Stimulated activated CD4-positive, alpha-beta T cell treated with anti-CD3 and anti-CD28 coated beads, Interleukin-1b, Interleukin-23, amount 100 ng/mL, for 1 hour (primary cell): ENCODE measurements around the gene ZNF212.

Experiments used
- DNase-seq, 2 donors: peaks; one replicate each; pipeline ENCODE4 v3.0.0-alpha.2; 2020; ENCODE audit warnings: low read depth in 2 of 2

ZNF212 gene

DNA sequence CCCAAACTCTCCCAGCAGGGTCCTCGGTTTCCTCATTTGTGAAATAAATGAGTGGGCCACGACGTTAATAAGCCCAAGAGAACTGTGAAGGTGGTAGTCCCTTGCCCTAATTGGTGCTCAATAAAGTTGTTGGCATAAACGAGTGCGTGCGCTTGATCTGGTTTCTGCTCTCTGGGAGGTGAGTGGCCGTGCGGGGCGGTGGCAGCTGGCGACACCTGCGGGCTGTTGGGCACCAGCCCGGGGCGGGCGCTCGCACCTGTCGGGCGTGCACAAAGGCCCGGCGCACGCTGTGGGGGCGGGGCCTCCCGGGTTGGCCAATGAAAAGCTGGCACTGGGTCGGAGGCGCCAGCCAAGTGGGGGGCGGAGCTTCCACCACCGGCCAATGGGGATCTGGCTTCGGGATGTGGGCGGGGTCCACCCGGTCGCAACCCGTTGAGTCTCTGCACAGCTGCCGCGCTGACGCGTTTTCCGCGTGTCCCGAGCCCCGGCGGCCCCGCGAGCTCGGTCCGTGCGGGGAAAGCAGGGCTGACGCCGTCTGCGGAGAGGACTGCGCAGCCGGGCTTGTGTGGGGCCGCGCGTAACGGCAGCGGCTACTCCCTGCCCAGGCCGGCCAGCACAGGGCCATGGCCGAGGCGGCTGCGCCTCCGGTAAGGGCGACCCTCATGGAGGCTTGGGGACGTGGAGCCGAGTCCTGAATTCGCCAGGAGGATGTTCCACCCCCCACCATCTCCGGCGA is 45.6 kb downstream of the ZNF212 start:
- peak; percentile 96 to 97 for DNase-seq

DNA sequence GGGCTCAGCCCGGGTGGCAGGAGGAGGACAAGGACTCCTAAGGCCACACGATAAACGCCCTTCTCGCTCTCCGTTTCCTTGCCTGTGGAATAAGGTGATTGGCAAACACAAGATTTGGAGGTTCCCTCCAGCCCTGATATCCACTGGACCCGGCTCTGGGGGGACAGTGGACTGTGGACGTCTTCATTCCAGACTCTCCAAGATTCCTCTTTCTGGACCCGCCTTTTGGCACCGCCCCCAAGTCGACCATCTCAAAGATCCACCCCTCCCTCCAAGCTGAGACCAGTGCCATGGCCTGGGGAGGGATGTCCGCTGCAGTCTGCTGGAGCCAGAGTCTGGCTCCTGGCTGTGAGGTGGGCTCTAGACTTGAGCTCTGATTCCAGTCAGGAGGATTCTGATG is 46.2 kb downstream of the ZNF212 start:
- DNase-seq, result no peak

DNA sequence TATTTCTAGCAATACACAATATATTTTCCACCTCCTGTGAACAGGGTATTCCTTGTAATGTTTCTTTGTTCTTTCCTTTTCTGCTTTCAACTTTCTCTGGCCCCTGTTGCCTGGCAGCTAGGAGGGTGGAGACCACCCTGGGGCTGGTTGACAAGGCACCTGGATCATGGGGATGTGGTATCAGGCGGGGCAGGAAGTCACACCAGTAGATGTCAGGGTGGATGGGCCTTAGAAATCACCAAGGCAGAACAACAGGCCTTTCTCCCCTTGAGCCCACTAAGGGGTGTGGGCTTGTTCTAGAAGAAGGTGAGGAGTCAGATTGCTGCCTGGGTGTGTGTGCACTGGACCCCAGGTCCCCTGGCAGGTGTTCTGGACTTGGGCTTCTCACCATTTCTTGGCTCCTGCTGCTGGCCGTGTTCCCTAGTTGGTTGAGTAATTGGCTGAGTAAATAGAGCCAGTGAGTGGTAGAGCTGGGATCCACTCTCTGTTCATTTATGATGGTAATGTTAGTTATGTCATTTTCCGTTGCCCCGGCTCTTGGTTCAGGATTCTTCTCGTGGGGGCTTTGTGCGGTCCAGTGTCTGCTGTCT is 47.5 kb downstream of the ZNF212 start:
- no peak for DNase-seq

DNA sequence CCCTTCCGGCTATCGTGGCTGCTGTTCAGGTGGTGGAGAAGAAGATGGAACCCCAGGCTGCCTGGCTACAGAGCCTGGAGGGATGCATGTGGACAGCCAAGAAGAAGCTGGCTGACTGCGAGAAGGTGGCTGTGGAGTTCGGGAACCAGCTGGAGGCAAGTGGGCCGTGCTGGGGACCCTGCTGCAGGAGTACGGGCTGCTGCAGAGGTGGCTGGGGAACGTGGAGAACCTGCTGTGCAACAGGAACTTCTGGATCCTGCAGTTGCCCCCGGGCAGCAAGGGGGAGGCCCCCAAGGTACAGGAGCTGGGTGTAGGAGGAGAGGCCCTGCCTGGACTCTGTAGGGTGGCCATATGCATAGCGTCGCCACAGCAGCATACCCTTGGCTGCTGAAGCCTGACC is 48.2 kb downstream of the ZNF212 start:
- no peak for DNase-seq

DNA sequence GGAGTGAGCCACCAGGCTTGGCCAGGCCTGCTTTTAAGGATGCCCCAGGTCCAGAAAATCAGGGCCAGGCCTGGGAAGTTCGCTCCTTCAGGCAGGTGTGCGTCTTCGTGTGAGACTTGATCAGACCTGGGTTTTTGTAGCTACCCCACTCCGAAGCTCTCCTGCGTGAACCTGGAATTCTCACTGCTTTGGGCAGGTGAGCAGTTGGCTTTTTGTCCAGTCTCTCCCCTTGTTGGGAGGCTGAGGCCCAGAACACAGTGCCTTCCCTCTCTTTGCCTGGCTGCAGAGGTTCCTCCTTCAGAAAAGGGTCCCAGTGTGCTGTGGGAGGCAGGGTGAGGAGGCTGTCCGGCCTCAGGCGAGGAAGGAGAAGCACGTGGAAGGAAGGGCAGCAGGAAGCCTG is 49.8 kb downstream of the ZNF212 start:
- DNase-seq, result no peak

DNA sequence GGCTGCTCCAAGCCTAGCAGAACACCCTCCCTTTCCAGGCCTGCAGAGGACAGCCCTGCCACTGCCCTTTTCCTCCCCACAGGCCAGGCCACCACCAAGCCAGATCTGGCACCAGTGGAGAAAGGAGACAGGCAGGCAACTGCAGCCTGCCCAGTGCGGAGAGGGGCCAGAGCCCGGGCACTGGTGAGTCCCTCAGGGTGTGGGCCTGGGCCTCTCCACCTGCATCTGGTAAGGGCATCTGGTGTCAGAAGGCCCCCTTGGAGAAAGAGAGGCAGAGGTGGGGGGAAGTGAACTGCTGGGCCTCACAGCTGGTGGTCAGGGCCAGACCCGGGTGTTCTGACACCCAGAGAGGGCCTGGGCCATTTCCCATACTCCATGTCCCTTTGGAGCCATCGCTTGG is 50.4 kb downstream of the ZNF212 start:
- DNase-seq, result no peak

DNA sequence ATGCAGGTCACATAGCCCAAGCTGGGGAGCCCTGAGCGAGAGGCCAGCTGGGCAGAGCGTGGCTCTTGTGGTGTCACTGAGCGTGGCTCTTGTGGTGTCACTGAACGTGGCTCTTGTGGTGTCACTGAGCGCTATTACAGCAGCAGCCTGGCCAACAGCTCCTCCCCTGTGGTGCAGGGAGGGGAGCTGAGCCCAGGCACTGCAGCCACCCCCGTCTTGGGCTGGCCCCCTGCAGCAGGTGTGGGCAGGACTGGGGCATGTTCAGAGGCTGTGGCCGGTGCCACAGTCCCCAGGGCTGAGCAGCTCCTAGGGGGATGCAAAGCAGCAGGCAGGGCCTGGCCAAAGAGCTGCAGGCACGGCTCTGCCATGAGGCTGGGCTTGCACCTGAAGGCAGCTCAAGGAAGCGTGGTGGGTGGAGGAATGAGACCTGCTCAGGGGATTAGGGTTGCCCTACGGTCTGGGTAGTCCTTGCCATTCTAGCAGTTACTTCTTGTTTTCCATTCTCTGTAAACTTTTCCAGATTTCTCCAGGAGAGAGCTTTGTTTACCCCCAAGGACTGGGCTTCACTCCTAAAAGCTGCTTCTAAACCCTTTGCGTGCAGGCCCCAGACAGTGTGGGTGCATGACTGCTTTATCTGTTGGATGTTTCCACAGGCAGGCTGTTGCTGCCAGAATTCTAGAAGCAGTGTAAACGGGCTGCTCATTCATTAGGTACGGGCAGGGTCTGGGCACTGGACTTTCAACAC is 51.8 kb downstream of the ZNF212 start:
- no peak for DNase-seq

DNA sequence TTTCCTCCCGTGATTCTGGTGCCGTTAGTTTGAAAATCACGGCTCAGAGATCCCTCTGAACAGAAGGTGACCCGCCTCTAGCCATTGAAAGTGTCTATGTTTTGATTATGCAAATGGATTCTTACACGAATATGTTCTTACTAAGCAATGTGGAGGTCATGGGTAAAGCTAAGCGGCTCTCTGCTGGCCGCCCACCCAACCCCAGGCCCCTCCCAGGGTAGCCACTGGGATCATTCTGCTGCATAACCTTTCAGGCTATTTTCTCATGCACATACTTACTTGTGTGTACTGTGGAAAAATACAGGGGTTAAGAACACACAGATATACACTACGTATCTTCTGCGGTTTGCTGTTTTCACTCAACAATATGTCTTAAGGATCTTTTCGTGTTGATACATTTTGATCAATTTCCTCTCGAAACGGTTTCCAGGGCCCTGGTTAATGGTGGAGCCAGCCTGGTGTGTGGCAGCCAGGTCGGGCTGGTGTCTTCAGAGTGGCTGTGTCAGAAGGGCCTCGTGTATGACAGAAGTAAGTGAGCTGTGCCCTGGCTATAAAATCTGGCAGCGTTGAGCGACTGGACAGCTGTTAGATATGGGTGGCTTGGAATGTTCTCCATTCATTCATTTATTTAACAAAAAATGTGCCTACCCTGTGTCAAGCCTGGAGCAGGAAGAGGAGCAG is 52.5 kb downstream of the ZNF212 start:
- no peak for DNase-seq

DNA sequence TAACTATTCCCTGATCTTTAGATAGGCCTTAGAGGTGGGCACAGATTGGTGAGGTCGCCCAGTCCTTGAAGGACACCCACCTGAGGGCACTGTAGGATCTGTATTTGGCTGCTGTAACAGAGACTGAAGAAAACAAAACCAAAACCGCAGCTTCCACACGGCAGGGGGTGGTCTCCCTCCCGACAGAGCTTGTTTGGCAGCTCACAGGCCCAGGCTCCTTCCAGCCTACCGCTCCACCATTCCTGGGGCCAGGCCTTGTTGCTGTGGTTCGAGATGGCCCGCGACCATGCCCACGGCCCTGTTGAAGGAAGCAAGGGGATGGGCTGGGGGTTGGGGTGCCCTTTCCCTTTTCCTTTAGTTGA is 53.0 kb downstream of the ZNF212 start:
- no peak for DNase-seq

DNA sequence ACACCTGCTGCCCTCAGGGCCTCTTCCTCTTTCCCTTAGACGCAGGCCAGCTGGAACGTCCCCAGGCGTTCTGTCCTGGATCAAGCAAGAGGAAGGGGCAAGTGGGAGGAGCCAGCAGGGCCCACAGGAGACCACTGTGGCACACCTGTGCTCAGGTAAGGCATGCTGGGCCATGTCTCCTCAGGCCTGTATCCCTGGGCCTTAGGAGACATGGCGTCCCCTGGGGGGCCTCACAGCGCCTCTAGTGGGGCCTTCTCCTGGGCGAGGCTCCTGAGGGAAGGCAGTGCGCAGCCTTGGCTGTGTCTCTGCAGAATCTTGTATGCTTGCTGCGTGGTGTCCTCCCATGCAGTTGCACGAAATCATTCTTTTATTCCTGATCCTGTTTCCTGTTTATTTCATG is 53.9 kb downstream of the ZNF212 start:
- no peak for DNase-seq

DNA sequence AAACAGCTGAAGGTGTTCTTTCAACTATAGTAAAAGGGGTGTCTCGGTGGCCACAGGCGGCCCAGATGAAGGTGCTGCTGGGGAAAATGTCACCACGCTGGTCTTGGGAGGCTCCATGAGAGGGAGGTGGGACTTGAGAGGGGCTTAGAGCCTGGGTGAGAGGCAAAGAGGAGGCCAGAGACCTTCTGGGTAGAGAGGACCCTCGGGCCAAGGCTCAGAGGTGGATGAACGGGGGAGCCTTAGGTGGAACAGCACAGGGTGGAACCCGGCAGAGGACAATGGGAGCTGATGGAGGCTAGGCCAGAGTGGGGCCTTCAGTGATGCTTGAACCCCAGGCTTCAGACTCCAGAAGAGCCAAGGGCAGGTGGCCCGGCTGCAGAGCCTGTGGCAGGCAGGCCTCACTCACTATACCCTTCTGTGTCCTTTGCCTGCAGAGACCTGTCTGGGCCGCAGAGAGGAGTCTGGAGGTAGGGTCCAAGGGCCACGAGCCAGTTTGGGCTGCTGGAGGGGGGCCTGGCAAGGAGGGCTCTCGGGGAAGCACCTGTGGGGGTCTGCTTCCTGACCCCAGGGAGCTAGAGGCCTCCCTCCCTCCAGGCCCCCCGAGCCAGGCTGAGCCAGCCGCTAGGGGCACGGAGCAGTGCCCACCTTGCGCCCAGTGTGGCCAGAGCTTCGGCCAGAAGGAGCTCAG is 54.6 kb downstream of the ZNF212 start:
- no peak for DNase-seq

DNA sequence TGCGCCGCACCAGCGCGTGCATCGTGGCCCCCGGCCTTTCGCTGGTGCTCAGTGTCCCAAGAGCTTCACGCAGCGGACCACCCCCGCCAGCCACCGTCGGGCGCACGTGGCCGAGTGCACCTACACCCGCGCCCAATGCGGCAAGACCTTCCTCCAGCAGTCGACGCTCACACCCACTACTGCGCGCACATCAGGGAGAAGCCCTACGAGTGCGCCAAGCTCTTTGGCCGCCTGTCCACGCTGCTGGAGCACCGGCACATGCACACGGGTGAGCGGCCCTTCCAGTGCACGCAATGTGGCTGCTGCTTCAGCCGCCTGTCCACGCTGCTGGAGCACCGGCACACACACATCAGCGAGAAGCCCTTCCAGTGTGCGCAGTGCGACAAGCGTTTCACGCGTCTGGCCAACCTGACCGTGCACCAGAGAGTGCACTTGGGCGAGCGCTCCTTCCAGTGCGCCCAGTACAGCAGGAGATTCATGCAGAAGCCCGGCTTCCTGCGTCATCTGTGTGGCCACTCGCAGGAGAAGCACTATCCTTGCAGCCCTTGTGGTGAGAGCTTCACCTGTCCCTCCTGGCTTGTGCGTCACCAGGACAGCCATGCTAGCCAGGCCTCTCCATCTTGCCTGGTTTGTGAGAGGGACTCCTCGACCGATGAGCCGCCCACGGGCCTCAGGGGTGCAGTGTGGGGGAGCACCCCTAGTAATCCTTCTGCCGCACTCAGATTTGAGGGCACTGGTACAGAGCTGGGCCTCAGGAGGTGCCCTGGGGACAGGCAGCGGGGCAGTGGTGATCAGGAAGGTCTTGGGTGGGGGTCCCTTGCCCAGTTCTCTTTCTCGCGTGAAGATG is 55.4 kb downstream of the ZNF212 start:
- no peak for DNase-seq

DNA sequence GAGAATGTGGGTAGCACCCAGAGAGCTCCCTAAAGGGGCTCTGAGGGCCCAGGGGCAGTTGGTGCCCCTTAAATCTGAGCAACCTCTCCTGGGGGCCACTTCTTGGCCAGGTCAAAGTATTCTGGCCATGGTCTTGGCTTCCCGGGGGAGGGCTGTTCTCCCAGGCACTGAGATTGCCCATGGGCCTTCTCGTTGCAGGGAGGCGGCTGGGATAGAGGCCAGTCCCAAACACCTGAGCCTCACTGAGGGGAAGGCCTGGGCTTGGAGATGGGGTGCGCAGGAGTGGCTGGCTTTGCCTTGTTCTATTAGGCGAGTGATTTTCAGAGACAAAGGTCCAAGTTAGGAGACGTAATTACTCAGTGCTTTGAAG is 56.0 kb downstream of the ZNF212 start:
- no peak for DNase-seq

DNA sequence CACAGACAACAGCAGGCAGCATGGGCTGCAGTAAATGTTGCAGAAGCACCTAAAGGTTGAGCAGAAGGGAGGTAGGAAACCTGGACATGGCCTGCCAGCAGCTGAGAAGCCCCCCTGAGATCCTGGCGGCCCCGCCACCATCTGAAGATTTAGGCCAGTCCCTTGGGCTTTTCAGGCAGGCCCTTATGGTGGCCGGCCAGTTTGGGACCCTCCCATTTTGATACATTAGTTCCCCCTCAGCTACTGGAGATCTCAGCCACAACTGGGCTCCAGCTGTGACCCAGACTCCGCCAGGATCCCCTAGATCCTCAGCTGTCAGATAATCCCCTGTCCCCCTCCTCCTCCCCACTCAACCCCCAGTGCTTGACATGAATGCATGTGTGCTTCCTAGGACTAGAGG is 56.9 kb downstream of the ZNF212 start:
- no peak for DNase-seq

DNA sequence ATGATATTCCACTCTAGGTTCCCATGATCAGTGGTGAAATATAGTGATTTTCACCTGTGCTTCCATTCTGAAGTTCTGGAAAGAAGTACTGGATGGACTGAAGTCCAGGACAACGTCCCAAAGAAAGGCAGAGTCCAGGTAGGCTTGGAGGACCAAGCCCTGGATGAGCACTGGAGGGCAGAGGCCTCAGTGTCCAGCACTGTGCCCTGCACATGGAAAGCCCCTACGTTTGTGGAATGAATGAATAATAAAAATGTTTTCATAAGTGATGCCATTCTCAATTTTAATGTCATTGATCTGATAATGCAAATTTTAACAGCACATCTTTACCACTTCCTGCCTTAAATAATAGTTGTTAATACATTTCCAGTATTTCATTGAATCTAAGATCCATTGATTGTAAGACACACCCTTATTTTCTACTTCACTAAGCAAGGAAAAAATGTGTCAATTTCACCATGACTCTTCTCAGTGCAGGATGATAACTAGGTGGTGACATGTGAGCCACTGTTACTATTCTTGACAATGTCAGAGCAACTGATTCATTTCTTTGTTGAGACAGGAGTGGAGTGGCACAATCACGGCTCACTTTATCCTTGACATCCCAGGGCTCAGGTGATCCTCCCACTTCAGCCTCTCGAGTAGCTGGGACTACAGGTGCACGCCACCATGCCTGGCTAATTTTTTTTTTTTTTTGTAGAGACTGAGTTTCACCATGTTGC is 57.7 kb downstream of the ZNF212 start:
- DNase-seq, result no peak

DNA sequence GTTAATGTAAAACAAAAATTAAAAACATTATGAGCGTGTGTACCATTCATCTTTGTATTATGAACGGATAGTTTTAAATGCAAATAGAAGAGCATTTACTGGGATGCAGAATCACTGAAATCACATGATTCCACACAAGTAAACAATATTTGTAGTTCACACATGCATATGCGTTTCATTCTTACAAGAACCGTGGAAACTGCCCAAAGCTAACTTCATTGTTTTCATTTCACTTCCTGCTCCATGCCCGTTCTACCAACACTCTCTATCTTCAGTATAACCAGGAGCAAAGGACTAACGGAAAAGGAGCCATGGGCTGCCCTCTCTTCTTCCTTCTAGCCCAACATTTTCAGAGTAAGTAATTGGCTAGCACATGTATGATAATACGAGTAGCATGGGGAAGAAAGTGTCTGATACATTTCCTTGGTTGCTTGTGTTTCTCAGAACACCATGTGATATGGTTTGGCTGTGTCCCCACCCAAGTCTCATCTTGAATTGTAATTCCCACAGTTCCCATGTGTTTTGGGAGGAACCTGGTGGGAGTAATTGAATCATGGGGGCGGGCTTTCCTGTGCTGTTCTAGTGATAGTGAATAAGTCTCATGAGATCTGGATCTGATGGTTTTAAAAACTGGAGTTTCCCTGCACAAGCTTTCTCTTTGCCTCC is 61.3 kb downstream of the ZNF212 start:
- no peak for DNase-seq

DNA sequence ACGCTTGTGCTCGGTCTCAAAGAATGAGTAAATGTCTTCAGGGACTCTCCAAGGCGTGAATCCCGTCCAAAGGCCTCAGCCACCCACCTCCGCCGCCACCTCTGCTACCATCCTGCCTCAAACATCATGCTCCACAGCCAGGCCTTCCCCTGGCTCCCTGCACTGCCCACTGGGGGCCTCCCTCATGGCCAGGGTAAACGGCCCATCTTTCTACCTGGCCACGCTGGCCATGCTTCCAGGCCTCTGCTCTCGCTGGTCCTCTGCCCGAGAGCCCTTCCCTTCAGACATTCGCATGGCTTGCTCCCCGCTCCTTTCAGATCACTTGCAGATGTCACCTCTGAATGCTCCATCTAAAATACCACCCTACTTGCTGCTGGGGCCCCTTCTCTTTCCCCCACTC is 62.8 kb downstream of the ZNF212 start:
- DNase-seq, result no peak

DNA sequence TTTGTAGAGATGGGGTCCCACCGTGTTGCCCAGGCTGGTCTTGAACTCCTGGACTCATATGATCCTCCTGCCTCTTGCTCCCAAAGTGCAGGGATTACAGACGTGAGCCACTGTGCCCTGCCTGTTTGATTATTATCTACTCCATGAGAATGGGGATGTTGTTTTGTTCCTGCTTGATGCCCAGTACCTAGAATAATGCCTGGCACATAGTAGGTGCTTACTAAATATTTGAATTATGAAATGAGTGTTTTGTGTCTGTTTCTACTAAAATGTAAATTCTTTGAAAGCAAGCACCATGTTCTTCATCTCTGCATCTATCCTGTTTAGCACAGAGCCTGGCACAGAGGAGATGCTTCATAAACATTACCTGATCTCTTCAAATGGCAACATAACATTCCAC is 63.4 kb downstream of the ZNF212 start:
- no peak for DNase-seq

DNA sequence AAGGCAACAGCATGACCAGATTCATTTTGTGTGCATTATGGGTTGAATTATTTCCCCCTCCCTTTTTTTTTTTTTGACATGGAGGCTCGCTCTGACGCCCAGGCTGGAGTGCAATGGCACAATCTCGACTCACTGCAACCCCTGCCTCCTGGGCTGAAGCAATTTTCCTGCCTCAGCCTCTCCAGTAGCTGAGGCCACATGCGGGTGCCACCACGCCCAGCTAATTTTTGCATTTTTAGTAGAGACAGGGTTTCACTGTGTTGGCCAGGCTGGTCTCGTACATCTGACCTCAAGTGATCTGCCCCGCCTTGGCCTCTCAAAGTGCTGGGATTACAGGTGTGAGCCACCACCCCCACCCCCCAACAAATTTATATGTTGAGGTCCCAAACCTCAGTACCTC is 64.6 kb downstream of the ZNF212 start:
- DNase-seq, result no peak
